ENCODE measurements around the gene COL21A1.

COL21A1 gene

GRCh38 chr6:56073761-56074160 is 173.6 kb downstream of the COL21A1 start:
- no peak for TF ChIP-seq CTCF (IDR thresholded peaks at IDR 0.05; ENCODE audit: extremely low read depth, missing control alignments)
- DNase-seq (ENCODE audit: low spot score): no peak

GRCh38 chr6:56073315-56073714 is 174.1 kb downstream of the COL21A1 start:
- no peak for DNase-seq (ENCODE audit: low spot score)
- TF ChIP-seq CTCF (IDR thresholded peaks at IDR 0.05; ENCODE audit: extremely low read depth, missing control alignments): no peak

- TF ChIP-seq CTCF (IDR thresholded peaks at IDR 0.05; ENCODE audit: extremely low read depth, missing control alignments): no peak
- no peak for DNase-seq (ENCODE audit: low spot score)
Observed at GRCh38 chr6:56072856-56073255, 174.5 kb downstream of the COL21A1 start.

GRCh38 chr6:56065408-56065807 is 182.0 kb downstream of the COL21A1 start:
- no peak for TF ChIP-seq CTCF (IDR thresholded peaks at IDR 0.05; ENCODE audit: extremely low read depth, missing control alignments)
- no peak for DNase-seq (ENCODE audit: low spot score)

GRCh38 chr6:56062836-56063235 is 184.5 kb downstream of the COL21A1 start:
- no peak for DNase-seq (ENCODE audit: low spot score)
- TF ChIP-seq CTCF (IDR thresholded peaks at IDR 0.05; ENCODE audit: extremely low read depth, missing control alignments): no peak

- TF ChIP-seq CTCF (IDR thresholded peaks at IDR 0.05; ENCODE audit: extremely low read depth, missing control alignments): no peak
- no peak for DNase-seq (ENCODE audit: low spot score)
Observed at GRCh38 chr6:56058636-56059035, 188.7 kb downstream of the COL21A1 start.

GRCh38 chr6:56055081-56055704 is 192.2 kb downstream of the COL21A1 start:
- TF ChIP-seq CTCF (IDR thresholded peaks at IDR 0.05; ENCODE audit: extremely low read depth, missing control alignments): no peak
- no peak for DNase-seq (ENCODE audit: low spot score)
